Osteoblast (primary cell): ENCODE data around the gene OSBP. TPM values are rescaled to one million over a fixed set of nuclear protein-coding genes. Genes with fewer than 3 reads are reported as not detected.
"Not testable (repeated sequence)": the region's sequence is repeated elsewhere in the genome, so short reads cannot be mapped to it uniquely, and the experiment has no call there.

Experiments used
- DNase-seq: peaks from one replicate; pipeline ENCODE4 v3.0.0; 2011; ENCODE audit warnings: low spot score, mixed read lengths; ENCODE audit not compliant: insufficient read length; ENCODE audit errors: missing footprints
- H2AFZ ChIP-seq: 2 replicates; pipeline ENCODE4 v1.6.0; 2011; ENCODE audit warnings: mild to moderate bottlenecking, low read length
- H3K27ac ChIP-seq: 2 replicates; pipeline ENCODE4 v1.5.1; 2011; ENCODE audit warnings: mild to moderate bottlenecking, low read depth, low read length, moderate library complexity
- H3K27me3 ChIP-seq: 2 replicates; pipeline ENCODE4 v1.6.0; 2012; ENCODE audit warnings: mild to moderate bottlenecking, control low read depth, inconsistent platforms, low read length, moderate library complexity; ENCODE audit not compliant: insufficient read depth
- H3K36me3 ChIP-seq: 2 replicates; pipeline ENCODE4 v1.5.1; 2011; ENCODE audit warnings: mild to moderate bottlenecking, low read length, control low read depth, moderate library complexity; ENCODE audit not compliant: insufficient read depth
- H3K4me1 ChIP-seq: 2 replicates; pipeline ENCODE4 v1.5.1; 2011; ENCODE audit warnings: mild to moderate bottlenecking, low read length, control low read depth, moderate library complexity; ENCODE audit not compliant: insufficient read depth
- H3K4me2 ChIP-seq: 2 replicates; pipeline ENCODE4 v1.6.0; 2011; ENCODE audit warnings: mild to moderate bottlenecking, low read length; ENCODE audit not compliant: insufficient read depth
- H3K4me3 ChIP-seq: fragments of 200-600 bp; sonication (generic); 3 replicates; pipeline ENCODE4 v1.5.1; 2012; ENCODE audit warnings: mild to moderate bottlenecking, low read length, inconsistent platforms; ENCODE audit not compliant: insufficient read depth
- H3K79me2 ChIP-seq: 2 replicates; pipeline ENCODE4 v1.6.0; 2012; ENCODE audit warnings: mild to moderate bottlenecking, low read length, control low read depth, inconsistent platforms; ENCODE audit not compliant: insufficient read depth
- H3K9me3 ChIP-seq: 2 replicates; pipeline ENCODE4 v1.5.1; 2011; ENCODE audit warnings: low read depth, low read length, control low read depth
- H4K20me1 ChIP-seq: 2 replicates; pipeline ENCODE4 v1.6.0; 2012; ENCODE audit warnings: mild to moderate bottlenecking, low read length, control low read depth; ENCODE audit not compliant: insufficient read depth
- CTCF ChIP-seq: IDR thresholded peaks from 2 replicates; pipeline ENCODE4 v1.5.1; 2011; ENCODE audit warnings: mild to moderate bottlenecking, low read depth, low read length, moderate library complexity; ENCODE audit errors: extremely low read depth
- total RNA-seq: library from RNA; depleted of rRNA; stranded (reverse); fragments of >200 nt; gene quantifications from 2 replicates; pipeline ENCODE4 v1.2.3, GENCODE V29; 2012

Gene OSBP
- total RNA-seq, 1 donor = 35.1 TPM

DNA sequence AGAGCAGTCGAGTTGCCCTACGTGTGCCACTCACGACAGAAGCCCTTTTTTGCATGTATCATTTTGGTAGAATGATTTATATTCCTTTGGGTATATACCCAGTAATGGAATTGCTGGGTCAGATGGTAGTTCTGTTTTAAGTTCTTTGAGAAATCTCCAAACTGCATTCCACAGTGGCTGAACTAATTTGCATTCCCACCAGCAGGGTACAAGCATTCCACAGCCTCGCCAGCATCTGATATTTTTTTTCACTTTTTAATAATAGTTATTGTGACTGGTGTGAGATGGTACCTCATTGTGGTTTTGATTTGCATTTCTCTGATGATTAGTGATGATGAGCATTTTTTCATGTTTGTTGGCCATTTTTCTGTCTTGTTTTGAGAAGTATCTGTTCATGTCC lies 11.4 kb upstream of the OSBP start:
- H3K27ac ChIP-seq, H4K20me1 ChIP-seq, H3K79me2 ChIP-seq, H3K36me3 ChIP-seq, H3K4me3 ChIP-seq, H2AFZ ChIP-seq, H3K27me3 ChIP-seq, DNase-seq, H3K9me3 ChIP-seq, H3K4me2 ChIP-seq, H3K4me1 ChIP-seq: not testable (repeated sequence)
- peak; percentile 31 for TF ChIP-seq CTCF

DNA sequence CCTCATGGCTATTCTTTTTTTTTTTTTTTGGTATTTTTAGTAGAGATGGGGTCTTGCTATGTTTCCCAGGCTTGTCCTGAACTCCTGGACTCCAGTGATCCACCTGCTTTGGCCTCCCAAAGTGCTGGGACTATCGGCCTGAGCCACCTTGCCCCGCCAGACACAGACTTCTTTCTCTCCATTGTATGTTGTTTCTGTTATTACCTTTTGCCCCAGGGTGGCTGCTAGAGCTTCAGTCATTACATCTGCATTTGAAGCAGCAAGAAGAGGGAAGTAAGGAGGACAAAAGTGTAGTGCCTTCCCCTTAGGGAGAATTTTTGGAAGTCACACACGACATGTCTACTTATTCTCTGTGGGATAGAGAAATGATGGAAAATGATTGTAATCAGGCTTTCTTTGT lies 10.1 kb upstream of the OSBP start:
- Histone ChIP-seq H3K79me2 (no peaks in the 10 kb centered on the region), H4K20me1 (no peaks in the 10 kb centered on the region), H3K36me3 (peaks cover 9% of the 10 kb centered on the region), H3K4me3 (no peak overlapping the region), H2AFZ (no peak overlapping the region), H3K9me3 (no peaks in the 10 kb centered on the region), H3K27ac (no peak overlapping the region), H3K4me1 (no peaks in the 10 kb centered on the region), H3K27me3 (no peaks in the 10 kb centered on the region), H3K4me2 (no peak overlapping the region)
- no peak for TF ChIP-seq CTCF
- DNase-seq = no peak

- Histone ChIP-seq H3K4me3 (no peak overlapping the region), H3K9me3 (no peaks in the 10 kb centered on the region), H3K27me3 (no peaks in the 10 kb centered on the region), H3K79me2 (peaks cover 24% of the 10 kb centered on the region), H3K4me2 (no peak overlapping the region), H2AFZ (peak overlapping the region; percentile 54), H3K27ac (no peak overlapping the region), H3K4me1 (peaks cover 26% of the 10 kb centered on the region), H3K36me3 (no peaks in the 10 kb centered on the region), H4K20me1 (peaks cover 22% of the 10 kb centered on the region)
- no peak for TF ChIP-seq CTCF
- DNase-seq = no peak
Observed at GRCh38 chr11:59617876-59618275, 2.3 kb upstream of the OSBP start.

DNA sequence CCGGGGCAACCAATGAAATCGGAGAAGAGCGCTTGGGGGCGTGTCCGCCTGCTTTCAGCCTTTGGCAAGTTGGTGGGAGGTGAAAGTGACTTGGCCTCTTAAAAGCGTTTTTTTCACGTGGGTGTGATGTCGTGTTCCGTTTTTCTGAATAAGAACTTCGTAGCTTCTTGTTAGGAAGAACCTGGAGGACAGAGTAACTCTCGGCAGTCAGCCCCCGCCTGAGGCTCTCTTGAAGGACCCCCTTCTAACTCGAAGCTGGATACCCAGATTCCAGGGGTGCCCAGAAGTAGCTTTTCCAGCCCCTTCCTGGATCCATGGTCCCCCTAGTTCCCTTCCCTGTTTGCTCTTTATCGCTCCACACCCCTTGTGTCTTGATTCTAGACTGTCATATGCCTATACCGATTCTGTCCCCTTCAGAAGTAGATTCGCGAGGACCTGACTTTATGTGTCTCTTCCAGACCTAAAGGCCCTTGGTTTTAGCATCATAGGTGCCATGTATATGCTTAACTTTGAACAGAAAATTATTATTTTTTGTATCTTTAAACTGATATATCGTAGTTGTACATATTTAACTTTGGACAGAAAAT lies 915 bp upstream of the OSBP start:
- Histone ChIP-seq H3K4me2 (peak overlapping the region; percentile 83), H3K36me3 (peaks cover 5% of the 10 kb centered on the region), H3K4me1 (peaks cover 38% of the 10 kb centered on the region), H3K9me3 (no peaks in the 10 kb centered on the region), H3K79me2 (peaks cover 37% of the 10 kb centered on the region), H3K27me3 (no peaks in the 10 kb centered on the region), H3K4me3 (peak overlapping the region; percentile 71), H4K20me1 (peaks cover 36% of the 10 kb centered on the region), H2AFZ (peak overlapping the region; percentile 92), H3K27ac (peak overlapping the region; percentile 84)
- no peak for TF ChIP-seq CTCF
- no peak for DNase-seq
